ENCODE results near the gene RASGRF2. TPM values are rescaled to one million over a fixed set of nuclear protein-coding genes. Genes with fewer than 3 reads are reported as not detected.
A peak's percentile ranks its signal among the peaks of the same experiment; 100 is the strongest.

RASGRF2 gene
- total RNA-seq, 1 donor from 2014 or later, result 1.4 TPM

GRCh38 chr5:81164936-81165335, 204.8 kb downstream of the RASGRF2 start:
- Mint-ChIP-seq H3K36me3 (ENCODE audit: unreplicated experiment) (no peaks in the 10 kb centered on the region), H3K27me3 (ENCODE audit: unreplicated experiment) (no peaks in the 10 kb centered on the region), H3K4me3 (ENCODE audit: unreplicated experiment) (no peak overlapping the region), H3K27ac (ENCODE audit: unreplicated experiment) (no peak overlapping the region), H3K4me1 (ENCODE audit: low read depth, unreplicated experiment) (no peaks in the 10 kb centered on the region), H3K9me3 (ENCODE audit: unreplicated experiment) (peaks cover 3% of the 10 kb centered on the region)
- no peak for TF ChIP-seq CTCF (IDR thresholded peaks at IDR 0.05; ENCODE audit: partially characterized antibody, unreplicated experiment)
- DNase-seq, result no peak

- Mint-ChIP-seq H3K27ac (ENCODE audit: unreplicated experiment) (no peak overlapping the region), H3K27me3 (ENCODE audit: unreplicated experiment) (no peaks in the 10 kb centered on the region)
- TF ChIP-seq CTCF (IDR thresholded peaks at IDR 0.05; ENCODE audit: partially characterized antibody, unreplicated experiment), result peak; percentile 56
These were observed 205.4 kb downstream of the RASGRF2 start for GRCh38 chr5:81165493-81166119.

GRCh38 chr5:81166430-81166829, 206.3 kb downstream of the RASGRF2 start:
- H3K27ac Mint-ChIP-seq (ENCODE audit: unreplicated experiment), result no peak overlapping the region
- no peak for DNase-seq
- H3K36me3 Mint-ChIP-seq (ENCODE audit: unreplicated experiment), result no peaks in the 10 kb centered on the region
- H3K4me1 Mint-ChIP-seq (ENCODE audit: low read depth, unreplicated experiment), result no peaks in the 10 kb centered on the region
- H3K4me3 Mint-ChIP-seq (ENCODE audit: unreplicated experiment), result no peak overlapping the region
- H3K27me3 Mint-ChIP-seq (ENCODE audit: unreplicated experiment), result no peaks in the 10 kb centered on the region
- H3K9me3 Mint-ChIP-seq (ENCODE audit: unreplicated experiment), result peaks cover 5% of the 10 kb centered on the region
- TF ChIP-seq CTCF (IDR thresholded peaks at IDR 0.05; ENCODE audit: partially characterized antibody, unreplicated experiment), result no peak

More at GRCh38 chr5:81165493-81166119, 205.4 kb downstream of the RASGRF2 start:
- no peaks in the 10 kb centered on the region for H3K4me1 Mint-ChIP-seq (ENCODE audit: low read depth, unreplicated experiment)
- DNase-seq, result peak; percentile 79
- no peak overlapping the region for H3K4me3 Mint-ChIP-seq (ENCODE audit: unreplicated experiment)
- peaks cover 5% of the 10 kb centered on the region for H3K9me3 Mint-ChIP-seq (ENCODE audit: unreplicated experiment)
- H3K36me3 Mint-ChIP-seq (ENCODE audit: unreplicated experiment), result no peaks in the 10 kb centered on the region

GRCh38 chr5:81167078-81167477, 206.9 kb downstream of the RASGRF2 start:
- no peak for TF ChIP-seq CTCF (IDR thresholded peaks at IDR 0.05; ENCODE audit: partially characterized antibody, unreplicated experiment)
- H3K9me3 Mint-ChIP-seq (ENCODE audit: unreplicated experiment), result peaks cover 5% of the 10 kb centered on the region
- no peaks in the 10 kb centered on the region for H3K4me1 Mint-ChIP-seq (ENCODE audit: low read depth, unreplicated experiment)
- no peaks in the 10 kb centered on the region for H3K27me3 Mint-ChIP-seq (ENCODE audit: unreplicated experiment)
- no peak overlapping the region for H3K4me3 Mint-ChIP-seq (ENCODE audit: unreplicated experiment)
- no peak overlapping the region for H3K27ac Mint-ChIP-seq (ENCODE audit: unreplicated experiment)
- DNase-seq, result no peak
- H3K36me3 Mint-ChIP-seq (ENCODE audit: unreplicated experiment), result no peaks in the 10 kb centered on the region

GRCh38 chr5:81167544-81167943, 207.4 kb downstream of the RASGRF2 start:
- no peak overlapping the region for H3K27ac Mint-ChIP-seq (ENCODE audit: unreplicated experiment)
- no peak for TF ChIP-seq CTCF (IDR thresholded peaks at IDR 0.05; ENCODE audit: partially characterized antibody, unreplicated experiment)
- no peak for DNase-seq
- no peaks in the 10 kb centered on the region for H3K27me3 Mint-ChIP-seq (ENCODE audit: unreplicated experiment)
- H3K9me3 Mint-ChIP-seq (ENCODE audit: unreplicated experiment), result peaks cover 5% of the 10 kb centered on the region
- H3K36me3 Mint-ChIP-seq (ENCODE audit: unreplicated experiment), result no peaks in the 10 kb centered on the region
- H3K4me3 Mint-ChIP-seq (ENCODE audit: unreplicated experiment), result no peak overlapping the region
- no peaks in the 10 kb centered on the region for H3K4me1 Mint-ChIP-seq (ENCODE audit: low read depth, unreplicated experiment)

Data from glutamatergic neuron (in vitro differentiated cells).